ENCODE data around the gene ARSI. TPM values are rescaled to one million over a fixed set of nuclear protein-coding genes. Genes with fewer than 3 reads are reported as not detected.

Gene ARSI
- total and polyA plus RNA-seq, 2 donors (not counting 3 experiments of a cell fraction or from before 2014, with no cell fraction given) = 0.17 to 0.20 TPM

DNA sequence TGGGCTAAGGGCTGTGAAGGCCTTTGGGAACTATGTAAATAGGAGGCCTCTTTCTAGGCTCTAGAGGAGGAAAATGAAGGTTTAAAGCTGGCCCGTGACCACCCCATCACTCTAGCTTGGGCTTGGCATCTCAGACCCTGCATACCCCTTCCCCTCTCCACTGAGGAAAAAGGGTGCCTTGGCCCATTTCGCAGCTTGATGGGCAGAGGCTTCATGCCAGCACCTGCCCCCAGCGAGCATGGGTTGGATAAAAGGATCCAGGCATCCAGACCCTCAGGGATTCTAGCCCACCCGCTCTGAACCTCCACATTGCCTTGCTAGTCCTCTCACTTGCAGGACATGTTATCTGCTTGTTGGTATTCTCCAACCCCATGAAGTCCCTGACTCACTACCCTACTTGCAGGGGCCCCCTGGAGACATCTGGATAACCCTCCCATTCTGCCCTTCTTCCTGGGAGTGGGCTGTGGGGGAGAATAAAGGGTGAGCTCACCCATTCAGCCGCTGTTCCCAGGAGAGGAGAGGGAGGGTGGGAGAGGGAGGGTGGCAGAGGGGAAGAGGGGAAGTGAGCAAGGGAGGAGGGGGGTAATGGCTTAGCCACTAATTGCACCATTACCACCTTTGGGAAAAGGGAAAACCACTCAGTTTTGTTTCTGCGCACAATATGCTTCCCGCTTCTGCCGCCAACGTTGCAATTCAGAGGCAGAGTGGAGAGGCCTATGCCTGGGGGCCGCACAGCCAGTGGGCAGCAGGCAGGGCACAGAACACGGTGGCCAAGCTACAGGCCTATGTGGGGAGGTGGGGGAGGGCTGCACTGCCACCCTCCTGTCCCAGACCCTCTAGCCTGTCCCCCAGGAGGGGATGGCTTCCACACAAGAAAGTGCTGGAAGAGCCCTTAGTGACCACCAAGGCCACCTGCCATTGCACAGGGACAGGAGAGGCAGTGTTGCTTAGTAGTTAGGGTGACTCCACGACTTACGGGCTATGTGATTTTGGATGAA, 11.0 kb downstream of the ARSI start:
- intact Hi-C loops (cut with micrococcal nuclease) (no loop called here), dilution Hi-C loops (cut with MboI; ENCODE audit: extremely low pct_ligation_motif_present, low sequenced_read_pairs) (no loop called here)
- Histone ChIP-seq H3K4me3 (replicated peaks in 1 of 3; ENCODE audit: insufficient read depth in 1 of 3, low read depth in 1 of 3, low read length in 3 of 3) (no peak overlapping the region), H3K36me3 (ENCODE audit: control insufficient read depth in 2 of 2, extremely low read depth in 1 of 2, insufficient read depth in 2 of 2, low read length in 2 of 2) (no peaks in the 10 kb centered on the region), H3K79me2 (ENCODE audit: control insufficient read depth, insufficient read depth, low read length) (no peaks in the 10 kb centered on the region), H3K27ac (ENCODE audit: insufficient read depth, low read depth, low read length) (no peak overlapping the region), H3K9ac (replicated peaks; ENCODE audit: extremely low read depth, insufficient read depth, low read length) (no peak overlapping the region), H3K9me3 (replicated peaks; ENCODE audit: control insufficient read depth, insufficient read depth, low read length) (no peaks in the 10 kb centered on the region), H3K4me2 (ENCODE audit: insufficient read depth, low read length) (no peak overlapping the region), H3K4me1 (ENCODE audit: control insufficient read depth, extremely low read depth, insufficient read depth, low read length) (no peaks in the 10 kb centered on the region), H3K9me1 (replicated peaks; ENCODE audit: control insufficient read depth, extremely low read depth, insufficient read depth, low read length) (no peaks in the 10 kb centered on the region), H3K27me3 (ENCODE audit: control insufficient read depth in 2 of 2, insufficient read depth in 2 of 2, low read length in 2 of 2) (peaks cover 2 to 13% of the 10 kb centered on the region in 2 experiments), H2AFZ (ENCODE audit: low read depth, low read length) (no peak overlapping the region), H4K20me1 (replicated peaks; ENCODE audit: control insufficient read depth, extremely low read depth, insufficient read depth, low read length) (no peaks in the 10 kb centered on the region)
- BruUV-seq (replicated peaks) = no TSS peak
- no peak for TF ChIP-seq EZH2 (IDR thresholded peaks at IDR 0.05; ENCODE audit: borderline replicate concordance, low read depth, low read length, severe bottlenecking)
- no peak for TF ChIP-seq POLR2AphosphoS5 (IDR thresholded peaks at IDR 0.05; ENCODE audit: insufficient read depth, low read depth, low read length)
- TF ChIP-seq MYC (IDR thresholded peaks at IDR 0.05; ENCODE audit: low read depth, low read length) = no peak
- TF ChIP-seq JUN (IDR thresholded peaks at IDR 0.05; ENCODE audit: borderline replicate concordance, insufficient read depth, insufficient read length, low read depth) = no peak
- TF ChIP-seq, protein P1, sequence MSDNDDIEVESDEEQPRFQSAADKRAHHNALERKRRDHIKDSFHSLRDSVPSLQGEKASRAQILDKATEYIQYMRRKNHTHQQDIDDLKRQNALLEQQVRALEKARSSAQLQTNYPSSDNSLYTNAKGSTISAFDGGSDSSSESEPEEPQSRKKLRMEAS (IDR thresholded peaks at IDR 0.05; ENCODE audit: insufficient read depth, insufficient read length) = no peak
- TF ChIP-seq POLR2A (IDR thresholded peaks at IDR 0.05; ENCODE audit: low read depth, low read length) = no peak
- TF ChIP-seq GATA2 (IDR thresholded peaks at IDR 0.05; ENCODE audit: insufficient read depth, insufficient read length, low read depth, low read length) = no peak
- no peak for TF ChIP-seq CTCF (IDR thresholded peaks at IDR 0.05; ENCODE audit: extremely low read depth in 1 of 2, insufficient read depth in 1 of 2, low read depth in 1 of 2, low read length in 2 of 2)
- TF ChIP-seq FOS (IDR thresholded peaks at IDR 0.05; ENCODE audit: borderline replicate concordance, insufficient read depth, low read length) = no peak
- POLR2A ChIA-PET = interaction anchor here (0.7 kb wide), 1 partner anchor 13 kb away, joined by 5 read pairs; no protein-coding TSS in a partner anchor
- CTCF ChIA-PET = interaction anchor here (1.0 to 1.2 kb wide), 2 partner anchors 9 to 59 kb away, joined by 3 to 4 read pairs; no protein-coding TSS in a partner anchor
- no peak for FAIRE-seq
- no peak for DNase-seq (ENCODE audit: low read depth, low spot score)

Data from endothelial cell of umbilical vein (primary cell).